Activated T-cell treated with anti-CD3 and anti-CD28 coated beads, Interleukin-2, amount 50 U/mL, for 24 hours (primary cell): ENCODE data around the gene SWAP70.

ENCODE experiments used
- DNase-seq: peaks from one replicate; pipeline ENCODE4 v3.0.0-alpha.2; 2020
- H3K27ac Mint-ChIP-seq: 2 replicates; pipeline ENCODE4 v1.8.0; 2020; ENCODE audit warnings: mild to moderate bottlenecking, mixed read lengths
- H3K27me3 Mint-ChIP-seq: 2 replicates; pipeline ENCODE4 v1.8.0; 2020; ENCODE audit warnings: mixed read lengths
- H3K36me3 Mint-ChIP-seq: 2 replicates; pipeline ENCODE4 v1.8.0; 2020; ENCODE audit warnings: low read depth, mixed read lengths
- H3K4me1 Mint-ChIP-seq: 2 replicates; pipeline ENCODE4 v1.8.0; 2020; ENCODE audit warnings: low read depth, mixed read lengths
- H3K4me3 Mint-ChIP-seq: 2 replicates; pipeline ENCODE4 v1.8.0; 2020; ENCODE audit warnings: mild to moderate bottlenecking, moderate library complexity, mixed read lengths
- H3K9me3 Mint-ChIP-seq: 2 replicates; pipeline ENCODE4 v1.8.0; 2020; ENCODE audit warnings: mixed read lengths

Gene SWAP70

DNA sequence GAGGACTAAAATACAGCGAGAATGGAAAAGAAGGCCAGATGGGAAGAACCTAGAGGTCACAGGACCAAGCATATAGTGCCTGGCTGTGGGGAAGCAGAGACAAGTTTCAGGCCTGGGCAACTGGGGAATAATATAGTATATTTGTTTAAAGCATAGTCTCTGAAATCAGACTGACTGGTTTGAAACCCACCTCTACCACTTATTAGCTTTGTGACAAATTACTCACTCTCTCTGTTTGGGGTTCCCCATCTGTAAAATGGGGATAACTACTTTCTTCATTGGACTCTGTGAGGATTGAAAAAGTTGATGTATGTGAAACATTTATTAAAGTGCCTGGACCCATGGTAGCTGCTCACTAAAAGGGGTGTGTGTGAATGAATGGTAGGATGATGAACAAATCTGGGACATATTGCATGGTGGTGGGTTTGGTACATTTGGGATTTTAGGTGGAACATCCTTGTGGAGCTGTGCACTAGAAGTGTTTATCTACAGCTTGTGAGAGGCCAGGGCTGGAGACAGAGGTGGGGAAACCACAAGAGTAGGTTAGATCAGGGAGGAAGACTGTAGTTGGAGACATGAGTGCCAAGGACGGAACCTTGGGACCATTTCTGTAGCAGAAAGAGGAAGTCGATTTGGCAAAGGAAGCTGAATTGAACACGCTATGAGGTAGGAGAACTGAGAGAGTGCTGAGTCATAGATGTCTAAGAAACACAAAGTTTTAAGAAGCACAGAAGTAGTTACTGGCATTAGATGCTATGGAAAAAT is 52.6 kb downstream of the SWAP70 start:
- peaks cover 28% of the 10 kb centered on the region for H3K4me1 Mint-ChIP-seq
- peak overlapping the region; percentile 35 for H3K27ac Mint-ChIP-seq
- no peaks in the 10 kb centered on the region for H3K27me3 Mint-ChIP-seq
- no peak overlapping the region for H3K4me3 Mint-ChIP-seq
- DNase-seq: no peak
- peaks cover 9% of the 10 kb centered on the region for H3K36me3 Mint-ChIP-seq
- peaks cover 3% of the 10 kb centered on the region for H3K9me3 Mint-ChIP-seq

DNA sequence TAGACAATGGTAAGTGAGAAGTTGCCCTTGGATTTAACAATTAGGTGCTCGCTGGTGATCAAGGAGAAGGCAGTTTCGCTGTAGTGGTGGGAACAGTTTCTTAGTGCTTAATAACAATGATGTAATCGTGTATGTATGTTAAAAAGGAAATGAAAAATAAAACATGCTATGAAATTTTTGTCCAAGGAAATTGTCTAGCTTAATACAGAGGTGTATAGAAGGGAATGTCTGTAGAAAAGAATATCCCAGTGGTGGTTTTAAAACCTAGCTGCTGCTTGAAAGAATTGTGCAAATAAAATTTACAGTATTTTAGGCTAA is 53.1 kb downstream of the SWAP70 start:
- Mint-ChIP-seq H3K27me3 (no peaks in the 10 kb centered on the region), H3K36me3 (peaks cover 9% of the 10 kb centered on the region), H3K4me1 (peaks cover 28% of the 10 kb centered on the region), H3K9me3 (peaks cover 3% of the 10 kb centered on the region), H3K4me3 (no peak overlapping the region), H3K27ac (peak overlapping the region; percentile 35)
- DNase-seq: no peak

DNA sequence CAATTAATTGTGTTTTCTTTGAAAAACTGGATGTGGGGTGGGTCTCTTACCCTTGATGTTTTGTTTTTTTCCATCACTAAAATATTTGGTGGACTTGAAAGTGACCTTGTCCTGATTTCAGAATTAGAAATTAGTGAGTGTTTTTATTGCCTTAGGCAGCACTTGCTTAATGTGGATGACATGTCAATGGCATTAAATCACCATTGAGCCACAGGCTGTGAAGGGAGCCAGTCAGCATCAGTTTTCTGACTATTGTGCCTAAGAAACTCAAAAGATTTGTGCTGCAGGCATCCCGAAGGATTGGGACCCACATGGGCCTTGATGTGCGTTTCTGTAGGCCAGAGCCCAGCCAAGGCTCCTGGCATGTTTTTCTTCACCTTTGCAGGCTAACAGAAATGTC is 53.8 kb downstream of the SWAP70 start:
- no peak for DNase-seq
- Mint-ChIP-seq H3K4me1 (peaks cover 28% of the 10 kb centered on the region), H3K36me3 (peaks cover 9% of the 10 kb centered on the region), H3K27ac (no peak overlapping the region), H3K9me3 (peaks cover 3% of the 10 kb centered on the region), H3K27me3 (no peaks in the 10 kb centered on the region), H3K4me3 (no peak overlapping the region)

DNA sequence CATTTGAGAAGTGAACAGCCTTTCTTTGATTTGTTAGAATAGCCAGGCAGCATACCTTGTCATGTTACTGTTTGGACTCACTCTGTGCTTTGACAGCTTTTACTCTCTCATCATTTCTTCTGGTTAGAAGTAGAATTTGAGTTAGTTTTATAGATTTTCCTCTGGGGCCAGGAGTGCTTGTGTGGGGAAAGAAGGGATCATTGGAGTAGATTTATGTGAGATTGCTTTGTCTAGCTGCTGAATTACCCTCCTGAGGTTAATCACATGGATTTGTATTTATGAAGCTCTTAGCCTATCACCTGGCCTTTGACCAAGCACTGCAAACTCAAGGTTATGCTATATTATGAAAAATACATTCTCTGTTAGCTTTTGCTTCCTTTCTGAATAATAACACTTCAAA is 54.3 kb downstream of the SWAP70 start:
- Mint-ChIP-seq H3K27me3 (no peaks in the 10 kb centered on the region), H3K4me1 (peaks cover 28% of the 10 kb centered on the region), H3K36me3 (peaks cover 9% of the 10 kb centered on the region), H3K27ac (no peak overlapping the region), H3K4me3 (no peak overlapping the region), H3K9me3 (peaks cover 3% of the 10 kb centered on the region)
- DNase-seq: no peak

DNA sequence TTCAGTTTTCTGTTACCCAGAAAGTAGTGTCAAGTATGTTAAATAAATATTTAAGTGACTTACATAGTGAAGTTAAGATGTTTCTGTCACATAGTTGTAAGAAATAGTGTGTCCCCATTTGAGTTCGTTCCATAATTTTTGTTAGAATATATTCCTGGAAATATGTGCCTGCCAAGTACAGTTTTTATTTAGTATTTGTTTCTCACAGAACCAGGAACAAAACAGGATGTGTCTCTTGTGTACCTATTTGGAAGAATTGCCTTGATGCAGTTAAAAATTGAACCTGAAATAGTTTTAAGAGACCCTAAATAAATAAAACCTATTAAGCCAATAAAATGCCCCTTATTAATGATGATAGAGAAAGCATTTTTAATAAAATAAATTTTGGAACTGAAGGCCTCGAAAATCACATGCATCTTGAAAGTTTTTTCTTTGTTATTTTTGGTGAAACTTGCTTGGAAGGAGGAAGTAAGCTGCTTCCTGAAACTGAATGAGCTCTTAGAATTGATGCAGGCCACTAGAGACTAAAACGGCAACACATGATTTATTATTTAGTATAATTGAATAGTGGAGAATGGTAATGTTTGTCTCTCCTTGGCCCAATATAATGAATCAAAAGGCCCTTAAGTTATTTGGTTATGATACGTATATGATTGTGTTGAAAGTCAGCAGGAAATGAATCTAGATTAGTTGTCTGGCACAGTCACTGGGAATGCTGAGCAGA is 55.9 kb downstream of the SWAP70 start:
- peaks cover 9% of the 10 kb centered on the region for H3K36me3 Mint-ChIP-seq
- H3K4me1 Mint-ChIP-seq: peaks cover 25% of the 10 kb centered on the region
- H3K9me3 Mint-ChIP-seq: peaks cover 3% of the 10 kb centered on the region
- H3K27me3 Mint-ChIP-seq: no peaks in the 10 kb centered on the region
- H3K27ac Mint-ChIP-seq: no peak overlapping the region
- no peak for DNase-seq
- no peak overlapping the region for H3K4me3 Mint-ChIP-seq

DNA sequence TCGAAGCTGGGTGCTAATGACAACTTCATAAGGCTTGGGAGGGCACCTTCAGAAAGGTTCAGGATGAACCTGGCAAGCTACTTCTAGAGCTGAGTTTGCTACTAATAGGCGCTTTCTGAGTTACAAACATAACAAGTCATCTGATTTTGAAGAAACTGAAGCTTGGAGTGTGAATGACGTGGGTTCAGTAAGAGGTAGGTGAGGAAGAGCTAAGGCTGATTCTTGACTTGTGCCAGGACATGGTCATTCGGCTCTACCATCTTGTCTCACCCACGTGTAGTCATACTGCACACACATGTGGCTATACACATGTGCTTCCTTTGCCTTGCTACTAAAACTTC is 56.4 kb downstream of the SWAP70 start:
- Mint-ChIP-seq H3K27ac (no peak overlapping the region), H3K4me3 (no peak overlapping the region), H3K4me1 (peaks cover 25% of the 10 kb centered on the region), H3K36me3 (peaks cover 7% of the 10 kb centered on the region), H3K27me3 (no peaks in the 10 kb centered on the region), H3K9me3 (peaks cover 3% of the 10 kb centered on the region)
- DNase-seq: no peak

DNA sequence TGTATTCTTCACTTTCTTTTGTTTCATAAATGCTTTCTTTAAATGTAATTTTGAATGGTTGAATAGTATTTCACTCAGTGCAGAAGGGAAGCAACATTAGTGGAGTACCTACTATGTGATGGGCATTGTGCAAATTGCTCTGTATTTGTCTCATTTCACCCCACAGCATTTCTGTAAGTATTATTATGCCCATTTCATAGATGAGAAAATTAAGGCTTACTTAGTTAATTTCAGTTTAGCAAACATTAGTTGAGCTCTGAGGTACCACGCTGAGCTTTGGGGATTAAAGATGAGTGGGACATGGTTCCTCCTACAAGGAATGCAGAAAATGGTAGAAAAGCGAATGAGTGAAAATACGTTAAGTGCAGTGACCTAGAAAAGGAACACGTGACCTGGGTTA is 58.1 kb downstream of the SWAP70 start:
- Mint-ChIP-seq H3K36me3 (peaks cover 1% of the 10 kb centered on the region), H3K4me3 (no peak overlapping the region), H3K4me1 (peaks cover 16% of the 10 kb centered on the region), H3K27ac (no peak overlapping the region), H3K9me3 (no peaks in the 10 kb centered on the region), H3K27me3 (no peaks in the 10 kb centered on the region)
- DNase-seq: no peak

DNA sequence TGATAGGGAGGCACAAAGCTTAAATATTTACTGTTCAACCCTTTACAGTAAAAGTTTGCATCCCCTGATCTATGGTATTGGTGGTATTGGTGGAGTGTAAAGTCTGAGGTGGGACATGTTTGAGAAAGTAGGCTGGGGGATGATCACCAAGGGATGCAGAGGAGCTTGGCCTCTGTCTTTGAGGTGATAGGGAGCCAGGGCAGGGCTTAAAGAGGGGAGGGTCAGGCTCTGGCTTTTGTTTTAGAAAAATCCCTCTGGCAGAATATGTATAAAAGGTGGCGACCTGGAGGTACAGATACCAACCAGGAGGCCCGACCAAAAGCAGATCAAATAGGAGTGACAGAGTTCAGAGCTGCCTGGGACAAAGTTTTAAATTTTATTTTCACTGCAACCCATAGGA is 59.0 kb downstream of the SWAP70 start:
- Mint-ChIP-seq H3K27me3 (no peaks in the 10 kb centered on the region), H3K4me3 (no peak overlapping the region), H3K4me1 (peaks cover 12% of the 10 kb centered on the region), H3K36me3 (peaks cover 3% of the 10 kb centered on the region), H3K27ac (no peak overlapping the region), H3K9me3 (no peaks in the 10 kb centered on the region)
- DNase-seq: no peak

DNA sequence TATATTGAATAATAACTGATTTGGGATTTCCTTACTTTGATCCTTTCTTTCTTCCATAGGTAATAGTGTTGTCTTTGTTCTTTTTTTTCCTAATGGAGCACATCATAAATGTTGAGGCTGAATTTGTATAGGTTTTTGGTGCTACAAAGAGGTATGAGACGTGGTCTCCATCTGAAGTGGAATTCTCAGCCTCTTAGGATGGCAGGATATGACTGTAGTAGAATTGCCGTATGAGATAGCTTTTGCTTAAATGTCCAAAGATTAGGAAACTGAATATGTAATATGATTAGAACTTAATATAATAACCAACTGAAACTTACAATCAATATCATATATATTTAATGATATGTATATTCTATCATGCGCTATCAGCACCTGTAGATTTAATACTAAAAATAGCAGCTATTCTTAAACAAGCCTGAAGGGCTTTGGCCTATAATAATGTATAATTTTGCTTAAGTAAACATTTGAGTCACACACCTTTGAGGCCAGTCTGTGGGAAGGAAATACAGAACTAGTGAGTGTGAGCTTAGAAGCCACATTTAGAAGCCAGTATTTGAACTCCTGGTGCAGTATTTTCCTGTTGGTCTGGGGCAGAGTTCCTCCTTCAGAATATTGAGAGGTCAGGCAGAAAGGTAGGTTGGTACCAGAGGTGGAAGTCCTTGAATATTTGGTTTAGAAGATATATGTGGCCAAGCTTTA is 62.6 kb downstream of the SWAP70 start:
- H3K4me1 Mint-ChIP-seq: peaks cover 2% of the 10 kb centered on the region
- no peaks in the 10 kb centered on the region for H3K9me3 Mint-ChIP-seq
- H3K27ac Mint-ChIP-seq: no peak overlapping the region
- H3K27me3 Mint-ChIP-seq: no peaks in the 10 kb centered on the region
- no peak for DNase-seq
- peaks cover 5% of the 10 kb centered on the region for H3K36me3 Mint-ChIP-seq
- no peak overlapping the region for H3K4me3 Mint-ChIP-seq

DNA sequence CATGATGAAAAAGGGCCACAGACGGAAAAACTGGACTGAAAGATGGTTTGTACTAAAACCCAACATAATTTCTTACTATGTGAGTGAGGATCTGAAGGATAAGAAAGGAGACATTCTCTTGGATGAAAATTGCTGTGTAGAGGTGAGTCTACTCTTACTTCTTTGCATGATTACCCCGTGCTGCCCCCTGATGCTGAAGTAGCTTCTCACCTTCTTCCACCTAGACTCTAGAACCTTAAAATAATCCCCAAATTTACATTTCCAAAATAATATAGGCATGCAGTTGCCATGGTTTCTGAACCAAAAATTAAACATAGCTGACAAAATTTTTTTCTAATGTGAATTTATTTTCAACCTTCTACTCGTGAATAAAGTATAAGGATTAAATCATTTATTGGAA is 64.2 kb downstream of the SWAP70 start:
- H3K4me3 Mint-ChIP-seq: no peak overlapping the region

DNA sequence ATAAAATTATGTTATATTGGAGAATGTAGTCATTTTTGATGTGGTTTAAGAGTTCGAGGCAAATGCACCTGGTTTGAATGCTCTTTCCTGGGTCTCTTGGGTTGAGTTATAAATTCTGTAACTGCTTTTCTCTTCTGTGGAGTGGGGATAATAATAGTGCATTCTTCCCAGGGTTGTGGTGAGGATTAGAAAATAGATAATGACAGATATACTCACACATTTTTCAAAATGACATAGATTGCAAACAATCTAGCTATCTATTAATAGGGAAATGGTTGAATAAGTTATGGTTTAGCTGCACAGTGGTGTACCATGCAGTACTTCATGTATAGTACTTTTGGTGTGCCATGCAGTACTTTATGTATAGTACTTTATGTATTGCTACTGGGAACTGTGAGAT is 67.4 kb downstream of the SWAP70 start:
- Mint-ChIP-seq H3K9me3 (peaks cover 9% of the 10 kb centered on the region), H3K36me3 (peaks cover 27% of the 10 kb centered on the region), H3K27ac (no peak overlapping the region), H3K4me3 (no peak overlapping the region), H3K4me1 (peaks cover 2% of the 10 kb centered on the region), H3K27me3 (no peaks in the 10 kb centered on the region)
- no peak for DNase-seq

More for the DNA sequence above, 64.2 kb downstream of the SWAP70 start:
- Mint-ChIP-seq H3K4me1 (peaks cover 2% of the 10 kb centered on the region), H3K27ac (no peak overlapping the region), H3K27me3 (no peaks in the 10 kb centered on the region), H3K9me3 (no peaks in the 10 kb centered on the region), H3K36me3 (peaks cover 11% of the 10 kb centered on the region)
- DNase-seq: no peak

DNA sequence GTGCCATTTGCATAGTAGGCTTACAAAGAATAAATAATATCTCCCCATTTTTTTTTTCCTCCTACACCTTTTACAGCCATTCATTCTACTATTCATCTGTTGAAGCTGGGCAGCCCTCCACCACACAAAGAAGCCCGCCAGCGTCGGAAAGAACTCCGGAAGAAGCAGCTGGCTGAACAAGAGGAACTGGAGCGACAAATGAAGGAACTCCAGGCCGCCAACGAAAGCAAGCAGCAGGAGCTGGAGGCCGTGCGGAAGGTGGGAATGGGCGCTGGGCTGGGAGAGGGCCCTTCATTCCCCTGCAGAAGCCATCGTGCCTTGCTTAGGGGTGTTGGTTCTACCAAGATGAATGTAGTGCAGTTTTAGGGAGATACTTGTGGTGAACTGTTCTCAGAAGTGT is 68.6 kb downstream of the SWAP70 start:
- no peaks in the 10 kb centered on the region for H3K27me3 Mint-ChIP-seq
- H3K27ac Mint-ChIP-seq: no peak overlapping the region
- no peak for DNase-seq
- peaks cover 15% of the 10 kb centered on the region for H3K9me3 Mint-ChIP-seq
- H3K4me3 Mint-ChIP-seq: no peak overlapping the region
- peaks cover 33% of the 10 kb centered on the region for H3K36me3 Mint-ChIP-seq
- no peaks in the 10 kb centered on the region for H3K4me1 Mint-ChIP-seq

DNA sequence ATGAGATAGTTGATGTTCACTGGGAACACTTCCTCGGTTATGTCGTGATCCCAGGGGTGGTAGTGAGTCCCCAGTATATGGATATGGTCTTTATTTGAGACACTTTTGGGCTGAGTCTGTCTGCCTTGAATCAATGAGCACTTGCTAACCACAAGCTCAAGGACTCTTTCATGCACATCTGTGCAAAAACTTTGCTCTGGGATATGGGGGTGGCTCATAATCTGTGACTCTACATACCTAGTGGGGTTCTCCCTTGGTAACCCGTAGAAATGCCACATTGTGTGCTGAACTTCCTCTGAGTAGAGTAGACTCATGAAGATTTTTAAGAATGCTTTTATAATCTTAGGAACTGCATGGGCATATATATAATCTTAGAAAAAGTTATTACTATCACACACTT is 69.3 kb downstream of the SWAP70 start:
- Mint-ChIP-seq H3K27me3 (no peaks in the 10 kb centered on the region), H3K4me3 (no peak overlapping the region), H3K9me3 (peaks cover 15% of the 10 kb centered on the region), H3K27ac (no peak overlapping the region), H3K4me1 (no peaks in the 10 kb centered on the region), H3K36me3 (peaks cover 31% of the 10 kb centered on the region)
- no peak for DNase-seq

DNA sequence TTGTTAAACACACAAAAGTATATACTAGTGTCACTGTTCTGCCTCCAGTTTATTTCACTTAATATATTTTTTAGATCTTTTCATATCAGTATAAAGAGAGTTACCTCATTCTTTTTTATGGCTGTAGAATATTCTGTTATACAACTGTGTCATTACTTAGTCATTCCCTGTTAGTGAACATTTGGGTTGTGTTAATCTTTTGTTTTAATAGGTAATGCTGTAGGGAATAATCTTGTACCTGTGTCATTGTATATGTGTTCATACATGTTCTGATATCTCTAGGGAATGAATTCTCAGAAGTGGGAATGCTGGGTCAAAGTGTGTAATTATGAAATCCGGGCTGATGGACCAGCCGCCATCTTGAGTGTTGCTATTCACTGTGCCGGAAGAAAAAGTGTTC is 71.4 kb downstream of the SWAP70 start:
- H3K4me1 Mint-ChIP-seq: no peaks in the 10 kb centered on the region
- DNase-seq: no peak
- H3K36me3 Mint-ChIP-seq: peaks cover 37% of the 10 kb centered on the region
- H3K4me3 Mint-ChIP-seq: no peak overlapping the region
- no peak overlapping the region for H3K27ac Mint-ChIP-seq
- no peaks in the 10 kb centered on the region for H3K27me3 Mint-ChIP-seq
- H3K9me3 Mint-ChIP-seq: peaks cover 15% of the 10 kb centered on the region

DNA sequence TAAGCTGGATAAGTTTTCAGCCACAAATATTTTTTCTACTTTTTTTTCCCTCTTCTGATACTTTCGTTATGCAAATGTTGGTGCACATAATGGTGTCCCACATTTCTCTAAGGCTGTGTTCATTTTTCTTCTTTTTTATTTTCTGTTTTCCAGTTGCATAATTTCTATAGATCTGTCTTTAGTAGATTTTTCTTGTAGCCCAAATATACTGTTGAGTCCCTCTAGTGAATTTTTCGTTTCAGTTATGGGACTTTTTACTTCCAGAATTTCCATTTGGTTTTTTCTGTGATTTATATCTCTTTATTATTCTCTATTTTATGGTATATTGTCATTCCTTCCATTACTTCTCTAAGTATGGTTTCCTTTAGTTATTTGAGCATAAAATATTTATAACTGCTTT is 72.0 kb downstream of the SWAP70 start:
- no peak for DNase-seq
- Mint-ChIP-seq H3K36me3 (peaks cover 40% of the 10 kb centered on the region), H3K4me1 (no peaks in the 10 kb centered on the region), H3K4me3 (no peak overlapping the region), H3K27me3 (no peaks in the 10 kb centered on the region), H3K27ac (no peak overlapping the region), H3K9me3 (peaks cover 15% of the 10 kb centered on the region)
